Smooth muscle cell (in vitro differentiated cells): ENCODE data around the gene NUDT17. TPM values are rescaled to one million over a fixed set of nuclear protein-coding genes. Genes with fewer than 3 reads are reported as not detected.

Experiments
- DNase-seq: peaks from one replicate; lab custom pipeline; 2025; ENCODE audit not compliant: unreplicated experiment; lab: John Stamatoyannopoulos, UW
- H2AFZ ChIP-seq: fragments of 200-600 bp; sonication (generic); 2 replicates; pipeline ENCODE4 v1.6.0; 2016; ENCODE audit warnings: antibody characterized with exemption, low read depth, mild to moderate bottlenecking
- H3F3A ChIP-seq: fragments of 200-600 bp; sonication (generic); 2 replicates; pipeline ENCODE4 v1.6.0; 2017; ENCODE audit warnings: antibody characterized with exemption, low read depth
- H3K27ac ChIP-seq: fragments of 200-600 bp; sonication (generic); 2 replicates; pipeline ENCODE4 v1.5.1; 2016; ENCODE audit warnings: low read depth, mild to moderate bottlenecking
- H3K27me3 ChIP-seq: fragments of 200-600 bp; sonication (generic); 2 replicates; pipeline ENCODE4 v1.6.1; 2016; ENCODE audit warnings: low read depth, mild to moderate bottlenecking
- H3K36me3 ChIP-seq: fragments of 200-600 bp; sonication (generic); 2 replicates; pipeline ENCODE4 v1.5.1; 2016; ENCODE audit warnings: low read depth
- H3K4me1 ChIP-seq: fragments of 200-600 bp; sonication (generic); 2 replicates; pipeline ENCODE4 v1.5.1; 2016; ENCODE audit warnings: low read depth
- H3K4me2 ChIP-seq: fragments of 200-600 bp; sonication (generic); 2 replicates; pipeline ENCODE4 v1.6.0; 2016; ENCODE audit warnings: mild to moderate bottlenecking
- H3K4me3 ChIP-seq: fragments of 200-600 bp; sonication (generic); 2 replicates; pipeline ENCODE4 v1.5.1; 2016; ENCODE audit warnings: mild to moderate bottlenecking
- H3K79me2 ChIP-seq: fragments of 200-600 bp; sonication (generic); 2 replicates; pipeline ENCODE4 v1.6.0; 2016; ENCODE audit warnings: low read depth, mild to moderate bottlenecking
- H3K9ac ChIP-seq: fragments of 200-600 bp; sonication (generic); 2 replicates; pipeline ENCODE4 v1.6.0; 2016; ENCODE audit warnings: low read depth
- H3K9me3 ChIP-seq: fragments of 200-600 bp; sonication (generic); replicated peaks from 2 replicates; pipeline ENCODE4 v1.5.1; 2016; ENCODE audit warnings: low read depth
- H4K20me1 ChIP-seq: fragments of 200-600 bp; sonication (generic); 2 replicates; pipeline ENCODE4 v1.6.0; 2016; ENCODE audit warnings: low read depth
- CTCF ChIP-seq: fragments of 200-600 bp; sonication (generic); IDR thresholded peaks from 2 replicates; pipeline ENCODE4 v1.5.1; 2017; ENCODE audit warnings: borderline replicate concordance, mild to moderate bottlenecking, antibody characterized with exemption; ENCODE audit not compliant: insufficient read depth, poor library complexity, severe bottlenecking
- WGBS: methylation state at CpG from one replicate; pipeline ENCODE4 v1.1.7; 2016; ENCODE audit warnings: low lambda C conversion rate; 5-methylcytosine and 5-hydroxymethylcytosine counted together
- microRNA-seq: library from miRNA; unstranded; fragments of <30 nt; microRNA quantifications from one replicate; pipeline ENCODE4, GENCODE V29; 2016; ENCODE audit warnings: borderline number of aligned reads
- polyA plus RNA-seq: library from polyadenylated mRNA; unstranded; fragments of >200 nt; fragmentation: Nextera tagmentation; extraction: Ambion mirVana; gene quantifications from 2 replicates; pipeline ENCODE4 v1.2.1, GENCODE V29; 2016
- small RNA-seq: library from RNA; depleted of rRNA; stranded (forward); fragments of <200 nt; gene quantifications from one replicate; pipeline ENCODE3, GENCODE V24; 2014
- total RNA-seq: library from RNA; depleted of rRNA; stranded (reverse); fragments of >200 nt; gene quantifications from 2 replicates; pipeline ENCODE4 v1.2.3, GENCODE V29; 2014

NUDT17 gene
- total and polyA plus RNA-seq, 2 experiments from 2014 or later, result 2.5 to 6.8 TPM

- TF ChIP-seq CTCF, result no peak
- no peak overlapping the region for H3K27ac ChIP-seq
- H4K20me1 ChIP-seq, result no peaks in the 10 kb centered on the region
- no peak overlapping the region for H2AFZ ChIP-seq
- H3K9ac ChIP-seq, result no peak overlapping the region
- no peaks in the 10 kb centered on the region for H3K79me2 ChIP-seq
- H3K27me3 ChIP-seq, result no peaks in the 10 kb centered on the region
- H3K4me3 ChIP-seq, result no peak overlapping the region
- H3K4me1 ChIP-seq, result peaks cover 10% of the 10 kb centered on the region
- no peaks in the 10 kb centered on the region for H3K9me3 ChIP-seq
- WGBS, result 93% methylated on average over 1 of the region's 1 CpG
- peaks cover 3% of the 10 kb centered on the region for H3F3A ChIP-seq
- no peaks in the 10 kb centered on the region for H3K36me3 ChIP-seq
- no peak for DNase-seq
- H3K4me2 ChIP-seq, result no peak overlapping the region
These were observed 50.0 kb downstream of the NUDT17 start for GRCh38 chr1:145895471-145895870.

- Histone ChIP-seq H3F3A (no peaks in the 10 kb centered on the region), H3K79me2 (no peaks in the 10 kb centered on the region), H4K20me1 (no peaks in the 10 kb centered on the region), H3K9me3 (no peaks in the 10 kb centered on the region), H3K36me3 (no peaks in the 10 kb centered on the region), H3K27ac (no peak overlapping the region), H3K9ac (no peak overlapping the region), H3K4me3 (no peak overlapping the region), H3K4me1 (no peaks in the 10 kb centered on the region), H3K4me2 (no peak overlapping the region), H2AFZ (no peak overlapping the region), H3K27me3 (no peaks in the 10 kb centered on the region)
- no peak for TF ChIP-seq CTCF
- WGBS, result 96% methylated on average over 1 of the region's 1 CpG
- no peak for DNase-seq
These were observed 52.5 kb downstream of the NUDT17 start for GRCh38 chr1:145897969-145898368.

Small RNAs within 50 kb of the gene (microRNA-seq; reads per million reads assigned to microRNA genes)
- gene MIR6736, result not detected

Small RNAs within 50 kb of the gene (small RNA-seq; reads per million reads assigned to genes)
- gene MIR6736, result not detected

Other genes with a start within 250 kb of the NUDT17 start
- 30.0 and 41.0 TPM in 2 replicates for gene GPR89A, start 237.6 kb upstream of the NUDT17 start, total RNA-seq
- gene GPR89A, start 237.6 kb upstream of the NUDT17 start, polyA plus RNA-seq, result 18.4 and 27.9 TPM in 2 replicates
- 1.5 TPM in 1 of 2 replicates, not detected in the other for gene PDZK1, start 138.3 kb upstream of the NUDT17 start, total RNA-seq
- 0.45 and 1.1 TPM in 2 replicates for gene PDZK1, start 138.3 kb upstream of the NUDT17 start, polyA plus RNA-seq
- gene CD160, start 126.1 kb upstream of the NUDT17 start, total RNA-seq, result 0.04 TPM in 1 of 2 replicates, not detected in the other
- gene CD160, start 126.1 kb upstream of the NUDT17 start, polyA plus RNA-seq, result 0.40 TPM in 1 of 2 replicates, not detected in the other
- 8.6 and 9.2 TPM in 2 replicates for gene RNF115, start 21.5 kb upstream of the NUDT17 start, total RNA-seq
- gene RNF115, start 21.5 kb upstream of the NUDT17 start, polyA plus RNA-seq, result 4.2 and 4.5 TPM in 2 replicates
- gene POLR3C, start 21.4 kb upstream of the NUDT17 start, total RNA-seq, result 22.6 and 31.6 TPM in 2 replicates
- 30.2 and 31.7 TPM in 2 replicates for gene POLR3C, start 21.4 kb upstream of the NUDT17 start, polyA plus RNA-seq
- gene PIAS3, start 13.5 kb downstream of the NUDT17 start, total RNA-seq, result 39.2 and 42.7 TPM in 2 replicates
- 57.6 and 62.0 TPM in 2 replicates for gene PIAS3, start 13.5 kb downstream of the NUDT17 start, polyA plus RNA-seq
- 1.1 and 1.8 TPM in 2 replicates for gene ANKRD35, start 40.2 kb downstream of the NUDT17 start, total RNA-seq
- gene ANKRD35, start 40.2 kb downstream of the NUDT17 start, polyA plus RNA-seq, result 1.5 and 1.7 TPM in 2 replicates
- gene ITGA10, start 64.4 kb downstream of the NUDT17 start, total RNA-seq, result 0.27 and 0.40 TPM in 2 replicates
- 0.14 and 0.45 TPM in 2 replicates for gene ITGA10, start 64.4 kb downstream of the NUDT17 start, polyA plus RNA-seq
- gene PEX11B, start 73.1 kb downstream of the NUDT17 start, total RNA-seq, result 22.8 and 34.3 TPM in 2 replicates
- 23.6 and 28.5 TPM in 2 replicates for gene PEX11B, start 73.1 kb downstream of the NUDT17 start, polyA plus RNA-seq
- gene RBM8A, start 81.9 kb downstream of the NUDT17 start, total RNA-seq, result 143 and 144 TPM in 2 replicates
- 195 and 211 TPM in 2 replicates for gene RBM8A, start 81.9 kb downstream of the NUDT17 start, polyA plus RNA-seq
- gene LIX1L, start 112.4 kb downstream of the NUDT17 start, total RNA-seq, result 23.2 and 32.7 TPM in 2 replicates
- gene LIX1L, start 112.4 kb downstream of the NUDT17 start, polyA plus RNA-seq, result 26.2 and 31.1 TPM in 2 replicates
- gene ANKRD34A, start 118.9 kb downstream of the NUDT17 start, total RNA-seq, result 0.36 and 0.49 TPM in 2 replicates
- 1.3 and 2.4 TPM in 2 replicates for gene ANKRD34A, start 118.9 kb downstream of the NUDT17 start, polyA plus RNA-seq
- gene POLR3GL, start 119.1 kb downstream of the NUDT17 start, total RNA-seq, result 17.7 and 22.2 TPM in 2 replicates
- 26.4 and 33.6 TPM in 2 replicates for gene POLR3GL, start 119.1 kb downstream of the NUDT17 start, polyA plus RNA-seq
- 365 and 384 TPM in 2 replicates for gene TXNIP, start 150.9 kb downstream of the NUDT17 start, total RNA-seq
- 197 and 206 TPM in 2 replicates for gene TXNIP, start 150.9 kb downstream of the NUDT17 start, polyA plus RNA-seq
- gene HJV, start 176.1 kb downstream of the NUDT17 start, total RNA-seq, result not detected in 2 replicates
- gene HJV, start 176.1 kb downstream of the NUDT17 start, polyA plus RNA-seq, result not detected in 2 replicates